ENCODE results near the gene FOXI3.
"Not testable (repeated sequence)": the region's sequence is repeated elsewhere in the genome, so short reads cannot be mapped to it uniquely, and the experiment has no call there.

FOXI3 gene

GRCh38 chr2:88429929-88430328, 22.6 kb downstream of the FOXI3 start:
- H3K27me3 ChIP-seq (ENCODE audit: low read depth, low read length): no peaks in the 10 kb centered on the region
- no peak overlapping the region for H3K27ac ChIP-seq (ENCODE audit: low read length)
- no peaks in the 10 kb centered on the region for H3K4me1 ChIP-seq (ENCODE audit: control insufficient read depth in 1 of 2, insufficient read depth in 2 of 2, low read length in 2 of 2)
- no peak overlapping the region for H3K4me3 ChIP-seq (ENCODE audit: low read depth in 1 of 2, low read length in 2 of 2)
- no peaks in the 10 kb centered on the region for H3K36me3 ChIP-seq (ENCODE audit: control insufficient read depth in 1 of 2, insufficient read depth in 2 of 2, low read length in 2 of 2)
- peaks cover 0 to 5% of the 10 kb centered on the region in 2 donors for H3K9me3 ChIP-seq (ENCODE audit: control insufficient read depth in 1 of 2, low read length in 2 of 2)

GRCh38 chr2:88423733-88424132, 28.8 kb downstream of the FOXI3 start:
- Histone ChIP-seq H3K27me3 (ENCODE audit: low read depth, low read length) (no peaks in the 10 kb centered on the region), H3K27ac (ENCODE audit: low read length) (no peak overlapping the region), H3K4me1 (ENCODE audit: control insufficient read depth in 1 of 2, insufficient read depth in 2 of 2, low read length in 2 of 2) (no peaks in the 10 kb centered on the region), H3K36me3 (ENCODE audit: control insufficient read depth in 1 of 2, insufficient read depth in 2 of 2, low read length in 2 of 2) (no peaks in the 10 kb centered on the region), H3K9me3 (ENCODE audit: control insufficient read depth in 1 of 2, low read length in 2 of 2) (no peaks in the 10 kb centered on the region), H3K4me3 (ENCODE audit: low read depth in 1 of 2, low read length in 2 of 2) (no peak overlapping the region)

GRCh38 chr2:88419051-88419450, 33.4 kb downstream of the FOXI3 start:
- not testable (repeated sequence) for H3K9me3 ChIP-seq (ENCODE audit: control insufficient read depth in 1 of 2, low read length in 2 of 2); H3K36me3 ChIP-seq (ENCODE audit: control insufficient read depth in 1 of 2, insufficient read depth in 2 of 2, low read length in 2 of 2); H3K27me3 ChIP-seq (ENCODE audit: low read depth, low read length); H3K4me3 ChIP-seq (ENCODE audit: low read depth in 1 of 2, low read length in 2 of 2); H3K27ac ChIP-seq (ENCODE audit: low read length); H3K4me1 ChIP-seq (ENCODE audit: control insufficient read depth in 1 of 2, insufficient read depth in 2 of 2, low read length in 2 of 2)

- no peak overlapping the region for H3K4me3 ChIP-seq (ENCODE audit: low read depth in 1 of 2, low read length in 2 of 2)
- H3K4me1 ChIP-seq (ENCODE audit: control insufficient read depth in 1 of 2, insufficient read depth in 2 of 2, low read length in 2 of 2): no peaks in the 10 kb centered on the region
- no peaks in the 10 kb centered on the region for H3K36me3 ChIP-seq (ENCODE audit: control insufficient read depth in 1 of 2, insufficient read depth in 2 of 2, low read length in 2 of 2)
- H3K27ac ChIP-seq (ENCODE audit: low read length): no peak overlapping the region
- H3K9me3 ChIP-seq (ENCODE audit: control insufficient read depth in 1 of 2, low read length in 2 of 2): no peaks in the 10 kb centered on the region
- H3K27me3 ChIP-seq (ENCODE audit: low read depth, low read length): no peaks in the 10 kb centered on the region
These were observed 36.4 kb downstream of the FOXI3 start for GRCh38 chr2:88416016-88416663.

- H3K27me3 ChIP-seq (ENCODE audit: low read depth, low read length); H3K4me1 ChIP-seq (ENCODE audit: control insufficient read depth in 1 of 2, insufficient read depth in 2 of 2, low read length in 2 of 2); H3K4me3 ChIP-seq (ENCODE audit: low read depth in 1 of 2, low read length in 2 of 2); H3K27ac ChIP-seq (ENCODE audit: low read length); H3K36me3 ChIP-seq (ENCODE audit: control insufficient read depth in 1 of 2, insufficient read depth in 2 of 2, low read length in 2 of 2); H3K9me3 ChIP-seq (ENCODE audit: control insufficient read depth in 1 of 2, low read length in 2 of 2): not testable (repeated sequence)
These were observed 43.6 kb downstream of the FOXI3 start for GRCh38 chr2:88408870-88409269.

- Histone ChIP-seq H3K27me3 (ENCODE audit: low read depth, low read length) (no peaks in the 10 kb centered on the region), H3K9me3 (ENCODE audit: control insufficient read depth in 1 of 2, low read length in 2 of 2) (no peaks in the 10 kb centered on the region), H3K36me3 (ENCODE audit: control insufficient read depth in 1 of 2, insufficient read depth in 2 of 2, low read length in 2 of 2) (no peaks in the 10 kb centered on the region), H3K27ac (ENCODE audit: low read length) (no peak overlapping the region), H3K4me1 (ENCODE audit: control insufficient read depth in 1 of 2, insufficient read depth in 2 of 2, low read length in 2 of 2) (no peaks in the 10 kb centered on the region), H3K4me3 (ENCODE audit: low read depth in 1 of 2, low read length in 2 of 2) (no peak overlapping the region)
These were observed 52.3 kb downstream of the FOXI3 start for GRCh38 chr2:88400037-88400767.

GRCh38 chr2:88398180-88398579, 54.3 kb downstream of the FOXI3 start:
- H3K27me3 ChIP-seq (ENCODE audit: low read depth, low read length): no peaks in the 10 kb centered on the region
- H3K36me3 ChIP-seq (ENCODE audit: control insufficient read depth in 1 of 2, insufficient read depth in 2 of 2, low read length in 2 of 2): no peaks in the 10 kb centered on the region
- no peak overlapping the region for H3K4me3 ChIP-seq (ENCODE audit: low read depth in 1 of 2, low read length in 2 of 2)
- H3K9me3 ChIP-seq (ENCODE audit: control insufficient read depth in 1 of 2, low read length in 2 of 2): no peaks in the 10 kb centered on the region
- no peak overlapping the region for H3K27ac ChIP-seq (ENCODE audit: low read length)
- no peaks in the 10 kb centered on the region for H3K4me1 ChIP-seq (ENCODE audit: control insufficient read depth in 1 of 2, insufficient read depth in 2 of 2, low read length in 2 of 2)

All from muscle layer of duodenum (tissue), 2 donors.